HFFc6 (cell line): Measurements from ENCODE around the gene AKAP12. TPM values are rescaled to one million over a fixed set of nuclear protein-coding genes. Genes with fewer than 3 reads are reported as not detected.

ENCODE experiments used
- DNase-seq: peaks from one replicate; pipeline ENCODE4 v3.0.0-alpha.2; 2018
- H3K27ac Mint-ChIP-seq: 2 replicates; pipeline ENCODE4 v1.8.0; 2020; ENCODE audit warnings: mild to moderate bottlenecking, mixed read lengths
- H3K27me3 Mint-ChIP-seq: 2 replicates; pipeline ENCODE4 v1.8.0; 2021; ENCODE audit warnings: mild to moderate bottlenecking, moderate library complexity, mixed read lengths; ENCODE audit not compliant: insufficient read depth
- H3K36me3 Mint-ChIP-seq: 2 replicates; pipeline ENCODE4 v1.8.0; 2021; ENCODE audit warnings: low read depth, mixed read lengths
- H3K4me1 Mint-ChIP-seq: 2 replicates; pipeline ENCODE4 v1.8.0; 2020; ENCODE audit warnings: low read depth, mixed read lengths
- H3K4me3 Mint-ChIP-seq: 2 replicates; pipeline ENCODE4 v1.8.0; 2020; ENCODE audit warnings: mild to moderate bottlenecking, moderate library complexity, mixed read lengths
- H3K9me3 Mint-ChIP-seq: 2 replicates; pipeline ENCODE4 v1.8.0; 2020; ENCODE audit warnings: mild to moderate bottlenecking, mixed read lengths
- total RNA-seq, 6 experiments: library from RNA; stranded (reverse); fragmentation: NEBNext Ultra II Directional; extraction: Animal tissue kit (Norgen Biotek cat#: 25700); gene quantifications; 2 replicates in 1 of 6; 3 replicates in 5 of 6; pipeline ENCODE4 v1.2.3, GENCODE V29; 2021
- TF ChIP-seq, protein P1 (sequence below): fragments of 200-600 bp; sonication (generic); IDR thresholded peaks from 2 replicates; pipeline ENCODE4 v1.5.0; 2021; ENCODE audit warnings: antibody characterized with exemption, mild to moderate bottlenecking

The AKAP12 gene
- total RNA-seq, 6 experiments from 2014 or later, result 3.7 to 8.6 (median 7.0) TPM

DNA sequence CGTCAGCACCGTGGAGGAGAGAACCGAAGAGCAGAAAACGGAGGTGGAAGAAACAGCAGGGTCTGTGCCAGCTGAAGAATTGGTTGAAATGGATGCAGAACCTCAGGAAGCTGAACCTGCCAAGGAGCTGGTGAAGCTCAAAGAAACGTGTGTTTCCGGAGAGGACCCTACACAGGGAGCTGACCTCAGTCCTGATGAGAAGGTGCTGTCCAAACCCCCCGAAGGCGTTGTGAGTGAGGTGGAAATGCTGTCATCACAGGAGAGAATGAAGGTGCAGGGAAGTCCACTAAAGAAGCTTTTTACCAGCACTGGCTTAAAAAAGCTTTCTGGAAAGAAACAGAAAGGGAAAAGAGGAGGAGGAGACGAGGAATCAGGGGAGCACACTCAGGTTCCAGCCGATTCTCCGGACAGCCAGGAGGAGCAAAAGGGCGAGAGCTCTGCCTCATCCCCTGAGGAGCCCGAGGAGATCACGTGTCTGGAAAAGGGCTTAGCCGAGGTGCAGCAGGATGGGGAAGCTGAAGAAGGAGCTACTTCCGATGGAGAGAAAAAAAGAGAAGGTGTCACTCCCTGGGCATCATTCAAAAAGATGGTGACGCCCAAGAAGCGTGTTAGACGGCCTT lies 110.0 kb downstream of the AKAP12 start:
- no peaks in the 10 kb centered on the region for H3K4me1 Mint-ChIP-seq
- H3K9me3 Mint-ChIP-seq, result no peaks in the 10 kb centered on the region

DNA sequence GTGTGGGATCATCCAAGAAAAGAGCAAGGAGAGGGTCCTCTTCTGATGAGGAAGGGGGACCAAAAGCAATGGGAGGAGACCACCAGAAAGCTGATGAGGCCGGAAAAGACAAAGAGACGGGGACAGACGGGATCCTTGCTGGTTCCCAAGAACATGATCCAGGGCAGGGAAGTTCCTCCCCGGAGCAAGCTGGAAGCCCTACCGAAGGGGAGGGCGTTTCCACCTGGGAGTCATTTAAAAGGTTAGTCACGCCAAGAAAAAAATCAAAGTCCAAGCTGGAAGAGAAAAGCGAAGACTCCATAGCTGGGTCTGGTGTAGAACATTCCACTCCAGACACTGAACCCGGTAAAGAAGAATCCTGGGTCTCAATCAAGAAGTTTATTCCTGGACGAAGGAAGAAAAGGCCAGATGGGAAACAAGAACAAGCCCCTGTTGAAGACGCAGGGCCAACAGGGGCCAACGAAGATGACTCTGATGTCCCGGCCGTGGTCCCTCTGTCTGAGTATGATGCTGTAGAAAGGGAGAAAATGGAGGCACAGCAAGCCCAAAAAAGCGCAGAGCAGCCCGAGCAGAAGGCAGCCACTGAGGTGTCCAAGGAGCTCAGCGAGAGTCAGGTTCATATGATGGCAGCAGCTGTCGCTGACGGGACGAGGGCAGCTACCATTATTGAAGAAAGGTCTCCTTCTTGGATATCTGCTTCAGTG lies 110.8 kb downstream of the AKAP12 start:
- Mint-ChIP-seq H3K4me3 (no peak overlapping the region), H3K27me3 (peaks cover 3% of the 10 kb centered on the region; the same call in 1 of the 2 replicates), H3K4me1 (no peaks in the 10 kb centered on the region), H3K9me3 (no peaks in the 10 kb centered on the region), H3K36me3 (no peaks in the 10 kb centered on the region; the same call in 1 of the 2 replicates), H3K27ac (no peak overlapping the region)
- DNase-seq, result no peak
- TF ChIP-seq, protein P1, sequence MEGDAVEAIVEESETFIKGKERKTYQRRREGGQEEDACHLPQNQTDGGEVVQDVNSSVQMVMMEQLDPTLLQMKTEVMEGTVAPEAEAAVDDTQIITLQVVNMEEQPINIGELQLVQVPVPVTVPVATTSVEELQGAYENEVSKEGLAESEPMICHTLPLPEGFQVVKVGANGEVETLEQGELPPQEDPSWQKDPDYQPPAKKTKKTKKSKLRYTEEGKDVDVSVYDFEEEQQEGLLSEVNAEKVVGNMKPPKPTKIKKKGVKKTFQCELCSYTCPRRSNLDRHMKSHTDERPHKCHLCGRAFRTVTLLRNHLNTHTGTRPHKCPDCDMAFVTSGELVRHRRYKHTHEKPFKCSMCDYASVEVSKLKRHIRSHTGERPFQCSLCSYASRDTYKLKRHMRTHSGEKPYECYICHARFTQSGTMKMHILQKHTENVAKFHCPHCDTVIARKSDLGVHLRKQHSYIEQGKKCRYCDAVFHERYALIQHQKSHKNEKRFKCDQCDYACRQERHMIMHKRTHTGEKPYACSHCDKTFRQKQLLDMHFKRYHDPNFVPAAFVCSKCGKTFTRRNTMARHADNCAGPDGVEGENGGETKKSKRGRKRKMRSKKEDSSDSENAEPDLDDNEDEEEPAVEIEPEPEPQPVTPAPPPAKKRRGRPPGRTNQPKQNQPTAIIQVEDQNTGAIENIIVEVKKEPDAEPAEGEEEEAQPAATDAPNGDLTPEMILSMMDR, result no peak

More for the DNA sequence above, 110.0 kb downstream of the AKAP12 start:
- no peak for DNase-seq
- Mint-ChIP-seq H3K27ac (no peak overlapping the region), H3K36me3 (no peaks in the 10 kb centered on the region; the same call in 1 of the 2 replicates), H3K27me3 (peaks cover 3% of the 10 kb centered on the region; the same call in 1 of the 2 replicates), H3K4me3 (no peak overlapping the region)
- TF ChIP-seq, protein P1, result no peak

DNA sequence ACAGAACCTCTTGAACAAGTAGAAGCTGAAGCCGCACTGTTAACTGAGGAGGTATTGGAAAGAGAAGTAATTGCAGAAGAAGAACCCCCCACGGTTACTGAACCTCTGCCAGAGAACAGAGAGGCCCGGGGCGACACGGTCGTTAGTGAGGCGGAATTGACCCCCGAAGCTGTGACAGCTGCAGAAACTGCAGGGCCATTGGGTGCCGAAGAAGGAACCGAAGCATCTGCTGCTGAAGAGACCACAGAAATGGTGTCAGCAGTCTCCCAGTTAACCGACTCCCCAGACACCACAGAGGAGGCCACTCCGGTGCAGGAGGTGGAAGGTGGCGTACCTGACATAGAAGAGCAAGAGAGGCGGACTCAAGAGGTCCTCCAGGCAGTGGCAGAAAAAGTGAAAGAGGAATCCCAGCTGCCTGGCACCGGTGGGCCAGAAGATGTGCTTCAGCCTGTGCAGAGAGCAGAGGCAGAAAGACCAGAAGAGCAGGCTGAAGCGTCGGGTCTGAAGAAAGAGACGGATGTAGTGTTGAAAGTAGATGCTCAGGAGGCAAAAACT lies 111.5 kb downstream of the AKAP12 start:
- TF ChIP-seq, protein P1, result no peak
- Mint-ChIP-seq H3K27ac (no peak overlapping the region), H3K27me3 (peaks cover 3% of the 10 kb centered on the region; the same call in 1 of the 2 replicates), H3K4me1 (no peaks in the 10 kb centered on the region), H3K4me3 (no peak overlapping the region), H3K36me3 (no peaks in the 10 kb centered on the region; the same call in 1 of the 2 replicates), H3K9me3 (no peaks in the 10 kb centered on the region)
- DNase-seq, result no peak

DNA sequence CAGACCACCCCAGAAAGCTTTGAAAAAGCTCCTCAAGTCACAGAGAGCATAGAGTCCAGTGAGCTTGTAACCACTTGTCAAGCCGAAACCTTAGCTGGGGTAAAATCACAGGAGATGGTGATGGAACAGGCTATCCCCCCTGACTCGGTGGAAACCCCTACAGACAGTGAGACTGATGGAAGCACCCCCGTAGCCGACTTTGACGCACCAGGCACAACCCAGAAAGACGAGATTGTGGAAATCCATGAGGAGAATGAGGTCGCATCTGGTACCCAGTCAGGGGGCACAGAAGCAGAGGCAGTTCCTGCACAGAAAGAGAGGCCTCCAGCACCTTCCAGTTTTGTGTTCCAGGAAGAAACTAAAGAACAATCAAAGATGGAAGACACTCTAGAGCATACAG lies 112.0 kb downstream of the AKAP12 start:
- Mint-ChIP-seq H3K36me3 (no peaks in the 10 kb centered on the region; the same call in 1 of the 2 replicates), H3K27me3 (peaks cover 3% of the 10 kb centered on the region; the same call in 1 of the 2 replicates), H3K4me3 (no peak overlapping the region), H3K27ac (no peak overlapping the region), H3K9me3 (no peaks in the 10 kb centered on the region), H3K4me1 (no peaks in the 10 kb centered on the region)
- TF ChIP-seq, protein P1, result no peak
- no peak for DNase-seq

DNA sequence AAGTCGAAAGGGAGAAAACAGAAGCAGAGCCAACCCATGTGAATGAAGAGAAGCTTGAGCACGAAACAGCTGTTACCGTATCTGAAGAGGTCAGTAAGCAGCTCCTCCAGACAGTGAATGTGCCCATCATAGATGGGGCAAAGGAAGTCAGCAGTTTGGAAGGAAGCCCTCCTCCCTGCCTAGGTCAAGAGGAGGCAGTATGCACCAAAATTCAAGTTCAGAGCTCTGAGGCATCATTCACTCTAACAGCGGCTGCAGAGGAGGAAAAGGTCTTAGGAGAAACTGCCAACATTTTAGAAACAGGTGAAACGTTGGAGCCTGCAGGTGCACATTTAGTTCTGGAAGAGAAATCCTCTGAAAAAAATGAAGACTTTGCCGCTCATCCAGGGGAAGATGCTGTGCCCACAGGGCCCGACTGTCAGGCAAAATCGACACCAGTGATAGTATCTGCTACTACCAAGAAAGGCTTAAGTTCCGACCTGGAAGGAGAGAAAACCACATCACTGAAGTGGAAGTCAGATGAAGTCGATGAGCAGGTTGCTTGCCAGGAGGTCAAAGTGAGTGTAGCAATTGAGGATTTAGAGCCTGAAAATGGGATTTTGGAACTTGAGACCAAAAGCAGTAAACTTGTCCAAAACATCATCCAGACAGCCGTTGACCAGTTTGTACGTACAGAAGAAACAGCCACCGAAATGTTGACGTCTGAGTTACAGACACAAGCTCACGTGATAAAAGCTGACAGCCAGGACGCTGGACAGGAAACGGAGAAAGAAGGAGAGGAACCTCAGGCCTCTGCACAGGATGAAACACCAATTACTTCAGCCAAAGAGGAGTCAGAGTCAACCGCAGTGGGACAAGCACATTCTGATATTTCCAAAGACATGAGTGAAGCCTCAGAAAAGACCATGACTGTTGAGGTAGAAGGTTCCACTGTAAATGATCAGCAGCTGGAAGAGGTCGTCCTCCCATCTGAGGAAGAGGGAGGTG lies 112.9 kb downstream of the AKAP12 start:
- no peak overlapping the region for H3K4me3 Mint-ChIP-seq
- no peak overlapping the region for H3K27ac Mint-ChIP-seq
- H3K27me3 Mint-ChIP-seq, result peaks cover 3% of the 10 kb centered on the region; the same call in 1 of the 2 replicates
- H3K36me3 Mint-ChIP-seq, result no peaks in the 10 kb centered on the region; the same call in 1 of the 2 replicates
- TF ChIP-seq, protein P1, result no peak
- H3K9me3 Mint-ChIP-seq, result no peaks in the 10 kb centered on the region
- peaks cover 9% of the 10 kb centered on the region for H3K4me1 Mint-ChIP-seq
- no peak for DNase-seq
